ELR (cell line): ENCODE data around the gene MSI2.

Source experiments
- DNase-seq: peaks from one replicate; pipeline ENCODE4 v3.0.0-alpha.2; 2015; ENCODE audit warnings: low read depth

The MSI2 gene

DNA sequence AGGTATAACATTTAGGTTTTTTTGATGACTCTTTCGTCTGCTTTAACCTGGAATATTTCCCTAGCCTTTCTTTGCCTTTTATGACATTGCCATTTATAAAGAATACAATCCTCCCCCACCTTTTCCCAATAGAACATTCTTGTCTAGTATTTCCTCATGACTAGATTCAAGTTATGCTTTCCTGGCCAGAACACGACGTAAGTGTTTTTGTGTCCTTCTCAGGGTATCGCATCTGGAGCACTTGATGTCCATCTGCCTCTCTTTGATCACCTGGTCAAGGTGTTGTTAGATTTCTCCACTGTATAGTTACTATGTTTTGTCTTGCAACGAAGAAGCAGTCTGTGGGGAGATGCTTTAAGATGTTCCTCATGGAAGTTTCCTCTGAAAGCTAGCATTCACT, 87.4 kb downstream of the MSI2 start:
- no peak for DNase-seq

DNA sequence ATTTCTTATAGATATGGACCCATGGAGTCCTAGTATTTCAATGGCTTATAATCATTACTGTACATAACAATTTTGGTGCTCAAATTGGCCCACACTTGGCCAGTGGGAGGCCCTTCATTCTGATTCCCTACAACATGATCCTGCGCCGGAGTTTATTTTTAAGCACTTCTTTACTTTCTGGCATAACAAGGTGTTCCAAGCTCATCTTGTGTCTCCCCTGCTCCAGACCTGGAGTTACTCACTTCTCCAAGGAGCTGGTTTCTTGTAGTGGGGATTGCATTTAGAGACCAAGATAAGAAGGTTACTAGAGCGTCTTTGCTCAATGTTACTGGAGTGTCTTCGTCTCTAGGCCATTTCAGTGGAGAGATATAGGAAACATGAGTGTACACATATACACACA, 87.9 kb downstream of the MSI2 start:
- no peak for DNase-seq

DNA sequence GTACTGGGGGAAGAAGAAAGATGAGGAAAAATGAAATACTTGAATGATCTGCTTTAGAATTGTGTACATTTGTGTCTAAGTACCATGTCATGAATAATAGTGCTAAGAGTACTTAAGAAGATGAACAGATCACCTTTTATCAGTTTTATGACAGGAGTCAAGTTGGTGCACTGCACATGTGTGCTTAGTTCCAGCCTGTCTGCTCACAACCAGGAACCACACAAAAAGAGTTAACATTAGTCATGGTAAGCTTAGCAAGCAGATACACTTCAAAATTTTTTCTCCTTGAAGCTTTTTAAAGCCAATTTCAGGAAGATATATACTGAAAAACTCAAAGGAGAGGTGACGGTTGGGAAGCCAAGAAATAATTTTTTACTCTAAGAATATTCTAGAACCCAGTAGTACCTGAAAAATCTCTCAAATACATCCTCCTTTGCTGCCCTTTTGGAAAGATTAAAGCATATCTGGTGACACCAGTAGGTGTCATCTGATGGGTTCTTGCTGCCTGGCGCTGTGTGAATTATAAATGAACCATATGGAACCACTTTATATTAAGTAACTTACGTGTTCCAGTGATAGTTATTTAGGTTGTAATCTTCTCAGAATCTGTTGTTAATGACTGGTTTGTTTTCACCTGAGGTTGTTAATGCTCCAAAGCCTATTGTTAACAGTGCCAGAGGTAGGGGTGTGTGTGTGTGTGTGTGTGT, 93.4 kb downstream of the MSI2 start:
- DNase-seq: no peak

DNA sequence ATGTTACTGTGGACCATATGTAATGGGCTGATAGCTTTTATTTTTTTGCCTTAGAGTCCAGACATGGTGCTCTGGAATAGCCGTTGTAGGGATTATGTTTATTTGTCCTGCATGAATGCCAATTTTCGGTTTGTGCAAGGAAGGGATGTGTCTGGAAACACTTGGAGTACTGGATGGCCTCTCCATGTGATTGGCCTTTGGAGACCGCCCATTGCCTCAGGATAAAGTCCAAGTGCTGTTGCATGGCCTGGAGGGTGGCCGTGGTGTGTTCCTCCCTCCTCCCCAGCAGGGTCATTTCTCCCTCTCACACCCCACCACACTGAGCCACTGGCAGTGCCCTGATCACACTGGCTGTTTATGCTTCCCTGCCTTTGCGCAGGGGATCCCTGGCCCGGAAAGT, 93.9 kb downstream of the MSI2 start:
- no peak for DNase-seq

DNA sequence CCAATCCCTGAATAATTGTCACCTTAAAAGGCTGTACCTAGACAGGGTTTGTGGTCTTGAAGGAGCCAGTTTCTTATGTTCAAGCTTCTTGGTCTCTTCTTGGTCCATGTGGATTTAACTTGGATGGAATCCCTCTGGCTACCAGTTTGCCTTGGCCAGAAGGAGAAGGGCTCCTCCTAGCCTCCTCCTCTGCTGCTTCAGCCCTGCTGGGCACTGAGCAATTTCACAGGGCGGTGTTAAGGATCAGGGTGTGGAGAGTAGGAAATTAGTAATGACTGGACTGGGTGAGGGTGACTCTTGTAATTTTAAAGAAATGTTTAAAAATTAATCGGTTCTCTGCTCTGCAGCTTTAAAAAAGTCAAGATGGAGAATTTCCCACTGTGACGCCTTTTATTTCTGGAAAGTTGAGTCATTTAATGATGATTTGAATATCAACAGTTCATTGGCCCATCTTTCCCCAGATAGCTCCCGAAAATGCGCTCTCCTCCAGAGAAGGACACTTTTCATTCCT, 96.4 kb downstream of the MSI2 start:
- no peak for DNase-seq

DNA sequence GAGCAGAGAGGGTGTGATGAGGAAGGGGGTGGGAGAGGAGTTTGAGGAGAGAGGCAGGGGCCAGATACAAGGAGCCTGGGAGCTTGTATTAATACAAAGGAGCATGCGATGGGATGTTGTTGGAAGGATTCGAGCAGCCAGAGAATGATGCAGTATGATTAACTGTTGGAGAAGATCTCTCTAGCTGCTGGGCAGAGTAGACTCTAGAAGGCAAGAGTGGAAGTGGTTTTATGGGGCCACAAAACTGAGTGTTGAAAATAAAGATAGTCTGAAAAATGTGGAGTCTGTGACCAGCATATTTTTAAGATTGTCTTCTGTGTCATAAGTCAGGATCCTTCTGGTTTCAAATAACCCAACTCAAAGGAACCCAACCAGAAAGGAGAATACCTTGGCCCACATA, 98.3 kb downstream of the MSI2 start:
- DNase-seq: no peak

DNA sequence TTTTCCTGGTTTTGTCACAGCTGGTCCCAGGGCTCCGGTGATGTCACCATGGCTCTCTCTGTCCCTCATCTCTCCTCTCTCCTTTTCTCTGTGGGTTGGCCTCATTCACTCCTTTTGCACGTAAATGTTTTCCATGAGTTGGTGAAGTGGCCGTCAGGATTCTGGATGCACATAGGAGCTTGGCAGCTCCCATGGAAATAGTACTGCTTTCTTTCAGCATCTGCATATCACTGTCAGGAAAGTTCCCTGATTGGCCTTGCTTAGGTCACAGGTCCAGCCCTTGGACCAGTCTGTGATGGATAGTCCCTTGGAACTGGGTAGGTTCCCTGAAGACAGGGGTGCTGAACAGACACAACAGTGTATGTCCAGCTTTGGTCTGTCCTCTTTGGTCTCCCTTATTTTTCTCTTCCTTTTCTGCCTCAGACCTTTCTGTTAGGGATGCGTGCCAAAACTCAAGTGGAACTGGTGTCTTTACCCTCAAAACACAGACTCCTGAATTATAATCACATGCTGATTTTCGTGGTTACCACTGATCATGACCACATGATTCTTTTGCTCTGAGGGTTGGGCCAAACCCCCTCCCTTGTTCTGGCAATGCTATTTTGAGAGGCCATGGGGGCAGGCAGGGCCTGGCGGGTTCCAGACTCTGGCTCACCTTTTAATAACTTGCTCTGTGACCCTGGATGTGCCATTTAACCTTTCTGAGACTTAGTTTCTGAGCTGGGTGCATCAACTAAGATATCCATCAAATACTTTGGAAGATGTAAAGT, 99.0 kb downstream of the MSI2 start:
- no peak for DNase-seq

DNA sequence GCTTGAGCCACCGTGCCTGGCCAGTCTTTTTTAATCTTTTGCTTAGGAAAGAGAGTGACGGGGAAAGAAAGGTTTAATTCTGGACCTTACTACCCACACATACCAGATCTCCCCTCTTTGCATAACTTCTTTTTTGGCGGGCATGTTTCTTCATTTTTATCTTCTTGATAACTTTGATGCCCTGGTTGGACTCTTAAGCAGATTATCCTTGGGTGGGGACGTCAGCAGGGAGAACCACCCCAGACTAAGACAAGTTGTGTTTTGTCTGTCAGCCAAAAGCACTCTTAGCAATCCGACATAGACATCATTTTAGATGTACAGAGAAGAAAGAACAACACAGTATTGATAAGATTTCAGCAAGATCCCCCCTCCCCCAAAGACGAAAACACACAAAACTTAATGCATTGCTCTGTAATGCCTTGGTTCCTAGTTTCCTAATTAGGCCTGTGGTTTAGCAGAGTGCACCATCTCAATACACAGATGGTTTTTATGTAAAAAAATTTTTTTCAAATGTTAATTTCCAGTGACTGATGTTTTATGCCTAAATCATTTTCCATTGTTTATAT, 99.9 kb downstream of the MSI2 start:
- no peak for DNase-seq

GRCh38 chr17:57356719-57357391, 100.5 kb downstream of the MSI2 start:
- DNase-seq: no peak

- DNase-seq: no peak
Observed at GRCh38 chr17:57357392-57357784, 101.1 kb downstream of the MSI2 start.

GRCh38 chr17:57357830-57358430, 101.6 kb downstream of the MSI2 start:
- no peak for DNase-seq

GRCh38 chr17:57360266-57360665, 103.9 kb downstream of the MSI2 start:
- DNase-seq: no peak

- DNase-seq: no peak
Observed at GRCh38 chr17:57362797-57363556, 106.7 kb downstream of the MSI2 start.

GRCh38 chr17:57363580-57363979, 107.3 kb downstream of the MSI2 start:
- no peak for DNase-seq

DNA sequence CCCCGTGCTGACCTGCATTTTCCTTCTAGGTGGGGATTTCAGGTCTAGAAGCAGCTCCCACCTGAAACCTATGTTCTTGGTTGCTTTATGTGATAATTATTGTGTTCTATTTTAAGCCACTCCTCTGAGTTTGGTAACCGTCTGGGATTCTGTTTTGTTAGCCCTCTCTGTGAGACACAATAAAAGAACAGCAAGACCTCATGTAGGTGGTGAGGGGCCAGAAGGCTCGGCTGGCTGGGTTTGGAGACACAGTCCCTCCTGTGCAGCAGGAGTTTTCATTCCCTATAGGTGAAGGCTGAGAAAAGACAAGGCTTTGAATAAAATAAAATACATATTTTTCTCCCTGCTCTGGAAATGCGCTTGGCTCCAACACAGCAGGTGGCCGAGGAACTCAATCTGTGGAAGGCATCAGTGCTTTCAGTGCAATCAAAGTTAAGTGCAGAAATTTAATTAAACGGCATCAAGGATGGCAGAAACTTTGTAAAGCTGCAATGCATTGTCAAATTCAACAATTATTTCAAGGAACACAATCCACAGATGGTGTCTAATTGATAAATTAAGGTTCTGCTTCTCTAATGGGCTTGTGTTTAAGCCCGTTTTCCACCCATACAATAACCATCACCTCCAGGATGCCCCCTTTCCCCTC, 107.8 kb downstream of the MSI2 start:
- DNase-seq: no peak

- no peak for DNase-seq
Observed at GRCh38 chr17:57365420-57365819, 109.1 kb downstream of the MSI2 start.

DNA sequence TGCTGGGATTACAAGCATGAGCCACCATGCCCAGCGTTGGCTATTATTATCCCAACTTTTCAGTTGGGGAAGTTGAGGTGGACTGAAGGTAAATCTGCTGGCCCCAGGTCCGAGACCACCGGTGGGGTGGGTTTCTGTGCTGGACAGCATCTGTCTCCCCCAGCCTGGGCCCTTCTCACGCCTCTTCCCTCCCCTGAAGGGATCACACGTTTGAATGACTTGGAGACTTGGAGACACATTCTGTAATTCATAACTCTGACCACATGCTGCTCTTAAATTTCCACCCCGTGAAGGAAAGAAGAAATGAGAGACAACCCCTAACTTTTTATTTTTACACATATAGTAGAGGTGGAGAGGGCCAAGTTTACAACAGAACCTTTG, 109.8 kb downstream of the MSI2 start:
- DNase-seq: no peak

GRCh38 chr17:57366558-57367351, 110.4 kb downstream of the MSI2 start:
- no peak for DNase-seq

DNA sequence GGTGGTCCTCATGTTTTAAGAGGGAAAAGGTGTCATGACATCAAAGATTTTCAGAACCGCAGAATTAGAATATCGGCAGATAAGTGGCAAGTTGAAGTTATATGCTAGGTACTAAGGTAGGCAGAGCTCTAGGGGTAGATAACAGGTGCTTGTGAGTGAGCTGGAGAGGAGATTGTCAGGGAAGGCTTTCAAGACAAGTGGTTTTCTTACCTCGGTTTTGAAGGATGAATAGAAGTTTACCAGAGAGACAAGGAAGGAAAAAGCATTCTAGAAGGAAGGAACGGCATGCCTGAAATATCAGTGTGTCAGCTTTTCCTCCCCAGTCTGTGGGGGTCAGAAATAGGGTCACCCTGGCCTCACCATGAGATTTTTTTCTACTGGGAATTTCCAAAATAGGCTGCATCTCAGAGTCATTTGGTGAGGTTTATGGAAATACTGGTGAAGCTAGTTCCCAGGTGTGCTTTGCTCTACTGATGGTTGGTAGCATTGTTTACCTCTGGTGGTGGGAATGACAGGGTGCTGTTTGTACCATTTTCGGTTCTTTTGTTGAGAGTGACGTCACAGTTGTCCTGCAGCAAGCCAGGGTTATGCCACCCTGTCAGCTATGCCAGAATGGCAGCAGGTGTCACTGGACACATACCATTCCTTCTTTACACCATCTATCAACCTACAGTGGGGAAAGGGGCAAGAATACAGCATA, 112.5 kb downstream of the MSI2 start:
- DNase-seq: no peak
